ENCODE results near the gene CD209.
"Not testable (repeated sequence)": the region's sequence is repeated elsewhere in the genome, so short reads cannot be mapped to it uniquely, and the experiment has no call there.

CD209 gene, protein sequence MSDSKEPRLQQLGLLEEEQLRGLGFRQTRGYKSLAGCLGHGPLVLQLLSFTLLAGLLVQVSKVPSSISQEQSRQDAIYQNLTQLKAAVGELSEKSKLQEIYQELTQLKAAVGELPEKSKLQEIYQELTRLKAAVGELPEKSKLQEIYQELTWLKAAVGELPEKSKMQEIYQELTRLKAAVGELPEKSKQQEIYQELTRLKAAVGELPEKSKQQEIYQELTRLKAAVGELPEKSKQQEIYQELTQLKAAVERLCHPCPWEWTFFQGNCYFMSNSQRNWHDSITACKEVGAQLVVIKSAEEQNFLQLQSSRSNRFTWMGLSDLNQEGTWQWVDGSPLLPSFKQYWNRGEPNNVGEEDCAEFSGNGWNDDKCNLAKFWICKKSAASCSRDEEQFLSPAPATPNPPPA

DNA sequence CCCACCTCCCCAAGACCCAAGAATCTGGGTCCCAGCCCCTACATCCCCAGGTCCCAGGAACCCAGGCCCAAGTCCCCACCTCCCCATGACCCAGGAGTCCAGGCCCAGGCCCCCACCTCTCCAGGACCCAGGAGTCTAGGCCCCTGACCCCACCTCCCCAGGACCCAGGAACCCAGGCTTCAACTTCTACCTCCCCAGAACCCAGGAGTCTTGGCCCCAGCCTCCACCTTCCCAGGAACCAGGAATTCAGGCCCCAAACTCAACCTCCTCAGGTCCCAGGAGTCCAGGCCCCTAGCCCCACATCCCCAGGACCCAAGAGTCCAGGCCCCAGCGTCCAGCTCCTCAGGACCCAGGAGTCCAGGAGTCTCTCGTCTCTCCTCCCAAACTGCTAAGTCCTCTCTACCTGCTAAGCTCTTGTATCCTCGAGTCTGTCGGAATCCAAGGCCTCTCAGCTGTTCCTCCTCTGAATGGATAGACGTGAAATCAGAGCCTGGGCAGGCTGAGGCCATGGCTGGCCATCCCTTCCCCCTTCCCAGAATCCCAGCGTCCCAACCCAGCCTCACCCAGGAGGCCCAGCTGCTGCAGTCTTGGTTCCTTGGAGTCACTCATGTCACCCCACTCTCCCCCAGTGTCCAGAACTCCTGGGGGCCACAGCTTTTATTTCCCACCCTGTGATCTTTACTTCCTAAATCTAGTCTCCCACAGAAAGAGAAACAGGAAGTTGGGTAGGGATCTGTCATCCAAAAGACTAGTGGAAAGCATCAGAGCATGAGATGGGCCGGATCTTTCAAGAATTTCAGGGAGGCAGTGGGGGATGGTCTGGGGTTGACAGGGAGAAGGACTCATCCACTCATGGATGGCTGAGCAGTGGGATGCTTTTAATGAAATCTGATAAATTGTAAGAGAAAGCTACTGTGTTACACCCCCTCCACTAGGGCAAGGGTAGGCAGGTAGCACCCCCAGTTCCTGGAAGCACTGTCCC lies at the start of gene CD209:
Gene CD209 (minus strand): TSS at position 632 of the 982 bp plus-strand sequence. CDS start 23 bp downstream, at position 609.
- DNase-seq (ENCODE audit: low read depth in 1 of 2, low spot score in 1 of 2): no peak

DNA sequence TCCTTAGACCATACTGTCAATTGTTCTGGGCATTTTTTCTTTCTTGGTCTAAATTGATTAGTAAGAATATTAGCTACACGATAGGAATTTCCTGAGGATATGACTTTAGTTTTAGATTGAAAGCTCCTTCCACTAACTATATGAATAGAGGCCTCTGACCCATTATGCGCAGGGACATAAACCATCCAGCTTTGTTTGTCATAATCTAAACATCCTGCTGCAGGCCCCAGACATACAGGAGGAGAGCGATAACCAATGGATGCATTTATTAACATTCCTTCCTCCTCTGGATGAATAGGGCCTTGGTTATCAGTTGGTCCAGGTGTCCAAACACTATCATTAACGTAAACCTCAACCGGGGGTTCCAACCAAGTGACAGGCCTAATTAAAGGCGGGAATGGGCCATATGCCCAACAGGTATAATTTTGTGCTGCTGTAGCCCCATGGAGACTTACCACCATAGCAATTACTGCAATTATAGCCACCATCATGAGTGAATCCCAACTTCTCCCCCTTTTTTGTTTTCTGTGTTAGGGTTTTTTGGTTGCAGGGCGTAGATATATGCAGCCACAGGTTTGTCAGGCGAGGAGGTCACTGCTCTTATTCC lies 48.3 kb upstream of the CD209 start:
- no peak for DNase-seq (ENCODE audit: low read depth in 1 of 2, low spot score in 1 of 2)

DNA sequence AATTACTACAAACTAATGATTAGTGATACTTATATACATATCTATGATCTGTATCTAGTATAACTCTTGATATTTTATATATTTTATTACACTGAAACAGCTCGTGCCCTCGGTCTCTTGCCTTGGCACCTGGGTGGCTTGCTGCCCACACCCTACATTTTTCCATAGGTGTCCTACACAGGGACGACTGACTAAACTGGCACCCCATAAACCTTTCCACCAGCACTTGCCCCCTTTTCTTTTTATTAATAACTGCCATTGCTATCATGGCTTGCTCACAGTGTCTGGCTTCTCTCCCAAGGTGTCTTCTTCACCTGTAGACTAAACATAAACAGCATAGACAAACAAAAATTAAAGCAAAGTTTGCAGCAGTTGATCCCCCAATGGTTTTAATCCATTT lies 46.2 kb upstream of the CD209 start:
- DNase-seq (ENCODE audit: low read depth in 1 of 2, low spot score in 1 of 2): no peak

DNA sequence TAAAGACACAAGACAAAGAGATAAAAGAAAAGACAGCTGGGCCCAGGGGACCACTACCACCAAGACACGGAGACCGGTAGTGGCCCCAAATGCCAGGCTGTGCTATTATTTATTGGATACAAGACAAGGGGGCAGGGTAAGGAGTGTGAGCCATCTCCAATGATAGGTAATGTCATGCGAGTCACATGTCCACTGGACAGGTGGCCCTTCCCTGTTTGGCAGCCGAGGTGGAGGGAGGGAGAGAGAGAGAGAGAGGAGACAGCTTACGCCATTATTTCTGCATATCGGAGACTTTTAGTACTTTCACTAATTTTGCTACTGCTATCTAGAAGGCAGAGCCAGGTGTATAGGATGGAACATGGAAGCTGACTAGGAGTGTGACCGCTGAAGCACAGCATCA lies 45.4 kb upstream of the CD209 start:
- not testable (repeated sequence) for DNase-seq (ENCODE audit: low read depth in 1 of 2, low spot score in 1 of 2)

DNA sequence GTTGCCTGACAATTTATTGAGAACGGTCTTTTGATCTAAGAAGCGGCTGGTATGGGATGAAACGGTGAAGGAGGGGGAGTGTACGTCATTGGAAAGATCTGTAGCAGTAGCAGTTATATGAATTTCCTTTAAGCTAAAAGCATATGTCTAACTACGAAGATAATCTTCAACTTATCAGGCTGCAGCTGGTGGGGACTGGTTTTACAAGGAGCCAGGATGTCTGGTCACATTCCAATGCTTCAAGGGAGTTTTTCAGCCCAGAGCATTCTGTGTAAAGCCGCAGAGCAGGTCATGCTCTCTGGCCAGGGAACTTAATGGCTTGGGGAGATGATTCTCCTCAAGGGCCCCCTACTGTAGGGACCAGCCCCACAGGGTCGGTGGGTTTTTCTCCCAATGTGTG lies 44.9 kb upstream of the CD209 start:
- DNase-seq (ENCODE audit: low read depth in 1 of 2, low spot score in 1 of 2): no peak

DNA sequence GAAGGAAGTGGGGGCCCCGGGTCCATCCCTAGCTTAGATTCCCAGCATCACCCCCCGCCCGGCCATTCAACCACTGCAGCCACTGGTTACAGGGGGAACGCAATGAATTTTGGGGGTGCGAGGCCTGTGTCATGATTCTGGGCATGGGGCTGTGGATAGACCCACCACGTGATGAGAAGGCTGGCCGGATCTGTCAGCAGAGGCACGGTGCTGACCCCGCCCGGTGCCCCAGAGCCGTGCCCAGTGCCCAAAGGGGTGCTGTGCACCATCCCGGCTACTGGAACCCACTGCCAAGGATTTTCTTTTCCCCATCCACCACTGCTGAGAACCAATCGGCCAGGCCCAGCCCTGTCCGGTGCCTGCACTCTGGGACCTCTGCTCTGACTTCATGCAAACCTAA lies 43.1 kb upstream of the CD209 start:
- DNase-seq (ENCODE audit: low read depth in 1 of 2, low spot score in 1 of 2): no peak

DNA sequence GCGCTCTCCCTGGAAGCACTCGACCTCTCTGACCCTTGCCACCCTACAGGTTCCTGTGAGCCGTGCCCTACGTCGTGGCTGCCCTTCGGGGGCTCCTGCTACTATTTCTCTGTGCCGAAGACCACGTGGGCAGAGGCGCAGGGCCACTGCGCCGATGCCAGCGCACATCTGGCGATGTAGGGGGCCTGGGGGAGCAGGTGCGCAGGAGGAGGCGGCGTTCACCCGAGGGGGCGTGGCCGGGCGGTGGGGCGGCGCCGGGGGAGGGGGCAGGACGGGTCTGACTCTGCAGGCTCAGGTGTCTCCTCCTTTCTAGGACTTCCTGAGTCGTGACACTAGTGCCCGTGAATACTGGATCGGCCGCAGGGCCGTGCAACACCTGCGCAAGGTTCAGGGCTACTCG lies 42.1 kb upstream of the CD209 start:
- DNase-seq (ENCODE audit: low read depth in 1 of 2, low spot score in 1 of 2): peak in 1 of 2 donors; percentile 30

DNA sequence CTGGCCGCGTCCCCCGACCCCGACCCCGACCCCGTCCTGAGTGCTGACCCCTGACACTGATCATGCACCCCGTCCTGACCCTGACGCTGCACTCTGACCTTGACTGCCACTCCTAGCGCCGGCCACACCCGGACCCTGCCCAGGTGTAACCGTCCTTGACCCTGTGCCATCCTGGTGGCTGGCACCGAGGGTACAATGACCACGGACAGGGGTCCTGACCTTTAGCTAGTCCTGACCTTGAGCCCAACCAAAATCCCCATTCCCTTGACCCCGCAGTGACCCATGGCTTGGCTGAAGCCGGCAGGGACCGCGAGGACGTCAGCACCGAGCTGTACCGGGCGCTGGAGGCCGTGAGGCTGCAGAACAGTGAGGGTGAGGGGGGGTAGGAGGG lies 41.6 kb upstream of the CD209 start:
- DNase-seq (ENCODE audit: low read depth in 1 of 2, low spot score in 1 of 2): no peak

DNA sequence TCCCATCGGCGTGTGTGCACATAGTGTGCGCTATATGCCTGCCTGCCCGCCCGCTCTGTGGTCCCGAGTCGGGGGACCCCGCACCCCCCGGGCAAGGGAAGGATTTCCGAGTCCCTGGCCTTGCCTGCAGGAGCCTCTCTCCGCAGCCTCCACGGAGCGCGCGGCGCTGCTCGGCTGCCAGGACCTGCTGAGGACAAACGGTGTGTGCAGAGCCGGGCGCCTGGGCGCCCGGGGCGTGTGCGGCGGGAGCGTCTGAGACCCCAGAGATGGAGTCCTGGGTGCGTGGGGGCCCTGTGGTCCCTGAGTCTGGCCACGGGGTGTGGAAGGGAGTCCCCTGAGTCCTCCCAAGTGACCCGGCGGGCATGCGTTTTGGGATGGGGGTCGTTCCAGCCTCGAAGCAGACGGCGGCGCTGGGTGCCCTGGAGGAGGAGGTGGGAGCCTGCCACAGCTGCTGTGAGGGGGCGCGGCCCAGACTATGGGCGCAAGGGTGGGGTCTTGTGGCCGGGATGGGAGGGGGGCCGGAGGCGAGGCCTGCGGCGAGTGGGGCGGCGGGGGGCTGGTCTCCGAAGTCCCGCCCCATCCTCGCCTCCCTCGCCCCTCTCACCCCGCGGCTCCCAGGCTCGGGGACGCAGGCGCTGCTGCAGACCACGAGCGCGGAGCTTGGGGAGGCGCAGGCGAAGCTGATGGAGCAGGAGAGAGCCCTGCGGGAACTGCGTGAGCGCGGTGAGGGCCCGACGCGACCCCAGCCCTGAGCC lies 41.0 kb upstream of the CD209 start:
- no peak for DNase-seq (ENCODE audit: low read depth in 1 of 2, low spot score in 1 of 2)

DNA sequence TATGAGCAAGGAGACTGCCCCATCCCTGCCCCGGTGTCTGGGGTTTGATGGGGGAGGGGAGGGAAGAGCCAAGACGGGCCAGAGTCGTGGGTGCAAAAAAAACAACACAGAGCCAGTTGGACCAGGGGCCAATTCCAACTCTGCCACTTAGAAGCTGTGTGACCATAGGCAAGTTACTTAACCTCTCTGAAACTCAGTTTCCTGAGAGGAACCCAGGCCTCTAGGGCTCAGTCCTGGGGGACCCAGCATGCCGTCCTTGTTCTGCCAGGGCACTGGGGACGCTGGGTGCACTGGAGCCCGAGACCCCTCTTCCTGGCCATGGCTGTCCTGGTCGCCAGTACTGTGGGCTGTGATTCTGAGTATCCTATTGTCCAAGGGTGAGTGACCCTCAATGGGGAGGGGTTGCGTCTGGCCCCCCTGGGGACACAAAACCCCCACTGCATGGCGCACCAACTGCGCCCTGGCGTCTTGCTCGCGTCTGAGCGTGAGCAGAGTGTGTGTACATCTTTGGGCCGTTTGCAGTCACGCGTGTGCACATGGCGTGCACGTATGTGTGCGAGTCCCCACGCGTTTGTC lies 40.4 kb upstream of the CD209 start:
- no peak for DNase-seq (ENCODE audit: low read depth in 1 of 2, low spot score in 1 of 2)

DNA sequence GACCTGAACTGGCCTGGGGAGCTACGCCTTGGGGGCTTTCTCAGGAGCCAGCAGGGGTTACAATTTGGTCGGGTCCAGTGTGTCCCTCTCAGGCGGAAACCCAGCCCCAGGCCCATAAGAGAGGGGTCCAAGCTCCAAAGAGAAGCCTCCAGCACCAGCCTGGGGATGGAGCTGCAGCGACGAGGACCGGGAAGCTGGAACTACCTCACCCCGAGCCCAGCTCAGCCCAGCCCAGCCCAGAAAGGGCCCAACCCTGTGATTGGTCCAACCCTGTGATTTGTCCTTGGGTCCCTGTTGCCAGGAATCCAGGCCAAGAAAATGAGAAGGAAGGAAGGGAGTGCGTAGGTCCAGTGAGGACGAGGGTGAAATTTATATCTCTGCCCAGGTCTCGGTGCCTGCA lies 39.8 kb upstream of the CD209 start:
- DNase-seq (ENCODE audit: low read depth in 1 of 2, low spot score in 1 of 2): no peak

DNA sequence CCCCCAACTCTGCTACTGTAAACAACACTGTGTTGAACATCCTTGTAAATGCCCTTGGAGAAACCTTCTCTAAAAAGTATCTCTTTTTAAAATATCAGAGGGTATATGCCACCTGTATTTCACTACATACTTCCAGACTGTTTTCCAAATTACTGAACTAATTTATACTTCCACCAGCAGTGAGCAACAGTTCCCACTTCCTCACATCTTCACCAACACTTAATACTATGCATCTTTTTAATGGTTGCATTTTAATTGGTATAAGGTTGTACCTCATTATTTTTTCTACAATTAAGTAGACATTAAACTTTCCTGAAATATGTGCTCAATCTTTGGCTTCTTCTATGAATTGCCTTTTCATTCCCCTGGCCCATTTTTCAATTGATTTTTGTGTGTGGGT lies 37.5 kb upstream of the CD209 start:
- no peak for DNase-seq (ENCODE audit: low read depth in 1 of 2, low spot score in 1 of 2)

DNA sequence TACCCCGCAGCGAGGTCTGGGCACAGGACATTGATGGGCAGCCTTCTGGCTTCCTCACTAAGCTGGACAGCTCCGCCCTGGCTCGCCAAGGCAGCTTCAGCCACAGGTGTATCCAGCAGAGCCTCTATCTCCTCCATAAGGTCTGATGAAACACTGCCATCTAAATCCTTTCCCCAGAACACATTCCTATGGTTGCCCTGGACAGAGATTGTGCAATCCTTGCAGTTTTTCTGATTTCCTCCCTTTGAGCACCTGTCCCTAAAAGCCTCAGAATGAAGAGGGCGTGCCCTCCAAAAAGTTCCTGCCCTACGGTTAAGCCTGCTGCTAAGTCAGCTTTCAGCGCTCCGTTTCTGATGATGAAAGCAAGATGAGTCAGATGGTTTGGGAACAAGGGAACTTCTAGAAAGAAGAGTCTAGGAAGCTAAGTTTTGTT lies 36.7 kb upstream of the CD209 start:
- DNase-seq (ENCODE audit: low read depth in 1 of 2, low spot score in 1 of 2): no peak

DNA sequence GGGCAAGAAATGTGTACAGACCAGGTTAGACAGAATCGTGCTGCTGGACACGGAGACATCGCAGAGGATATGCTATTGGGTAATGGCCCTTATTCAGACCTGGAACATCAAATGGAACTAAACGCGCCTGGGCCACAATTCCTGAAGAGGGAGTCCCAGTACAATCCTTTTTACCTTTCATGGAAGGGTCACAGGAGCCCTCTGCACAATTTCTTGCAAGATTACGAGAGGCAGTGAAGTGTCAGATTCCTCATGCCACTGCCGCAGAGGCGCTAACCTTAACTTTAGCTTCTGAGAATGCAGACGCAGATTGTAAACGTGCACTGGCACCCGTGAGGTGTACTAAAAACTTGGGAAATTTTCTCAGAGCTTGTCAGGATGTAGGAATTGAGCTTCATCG lies 33.8 kb upstream of the CD209 start:
- DNase-seq (ENCODE audit: low read depth in 1 of 2, low spot score in 1 of 2): no peak

DNA sequence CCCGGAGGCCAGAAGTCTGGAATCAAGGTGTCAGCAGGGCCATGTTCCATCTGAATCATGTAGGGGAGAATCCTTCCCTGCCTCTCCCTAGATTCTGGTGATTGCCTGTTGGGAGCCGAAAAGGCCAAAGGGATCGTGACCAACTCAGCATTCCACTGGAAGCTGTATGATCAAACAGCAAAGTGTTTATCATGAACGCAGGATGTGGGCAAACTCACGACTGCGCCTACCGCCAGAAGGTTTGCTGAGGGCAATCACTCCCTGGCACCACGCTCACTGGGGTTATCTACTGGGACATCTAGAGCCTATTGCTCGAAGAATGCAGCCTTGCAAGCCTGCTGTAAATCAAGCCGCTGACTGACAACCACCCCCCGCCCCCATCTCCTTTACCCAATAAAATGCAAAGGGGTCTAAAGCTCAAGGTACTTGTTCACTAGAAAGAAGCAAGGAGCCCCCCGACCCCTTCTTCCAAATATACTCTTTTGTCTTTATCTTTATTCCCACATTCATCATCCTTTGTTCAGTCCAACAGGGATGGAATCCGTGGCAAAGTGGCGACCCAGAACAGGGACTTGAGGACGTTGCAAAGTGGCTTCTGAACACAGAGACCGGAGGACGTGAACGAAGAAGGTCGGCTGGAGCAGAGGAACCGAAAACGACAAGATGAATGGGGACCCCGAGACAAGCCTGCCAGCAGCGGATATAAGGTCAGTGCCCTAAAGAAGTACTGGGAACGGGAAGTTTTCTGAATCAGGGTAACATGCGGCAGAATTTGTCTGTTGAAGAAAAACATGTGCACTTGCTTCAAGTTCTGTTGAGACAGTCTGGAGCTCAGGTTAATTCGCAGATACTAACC lies 32.5 kb upstream of the CD209 start:
- no peak for DNase-seq (ENCODE audit: low read depth in 1 of 2, low spot score in 1 of 2)

DNA sequence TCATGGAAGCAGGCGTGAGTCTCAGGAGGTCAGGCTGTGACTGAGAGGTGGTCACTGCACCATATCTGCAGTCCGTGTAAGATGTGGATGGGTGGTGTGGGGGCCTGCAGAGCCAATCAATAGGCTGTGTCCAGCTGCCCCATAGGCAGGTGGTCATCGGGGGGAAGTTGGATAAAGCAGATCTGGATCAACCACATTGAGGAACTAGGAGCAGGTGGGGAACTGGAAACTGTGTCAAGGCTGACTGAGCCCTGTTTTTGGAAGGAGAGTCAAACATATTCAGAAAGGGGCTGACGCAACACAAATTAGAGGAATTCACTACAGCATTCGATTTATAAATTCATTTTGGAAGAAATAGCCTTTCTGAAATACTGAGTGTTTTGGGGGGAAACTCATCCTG lies 30.7 kb upstream of the CD209 start:
- no peak for DNase-seq (ENCODE audit: low read depth in 1 of 2, low spot score in 1 of 2)

DNA sequence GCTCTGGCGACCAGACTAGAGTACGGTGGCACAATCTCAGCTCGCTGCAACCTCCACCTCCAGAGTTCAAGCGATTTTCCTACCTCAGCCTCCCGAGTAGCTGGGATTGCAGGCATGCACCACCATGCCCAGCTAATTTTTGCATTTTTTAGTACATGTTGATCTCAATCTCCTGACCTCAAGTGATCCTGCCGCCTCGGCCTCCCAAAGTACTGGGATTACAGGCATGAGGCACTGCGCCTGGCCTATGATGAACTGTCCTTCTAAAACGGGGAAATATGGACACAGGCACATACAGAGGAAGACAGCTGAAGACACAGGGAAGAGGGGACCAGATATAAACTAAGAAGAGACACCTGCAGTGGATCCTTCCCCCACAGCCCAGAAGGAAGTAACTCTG lies 28.4 kb upstream of the CD209 start:
- no peak for DNase-seq (ENCODE audit: low read depth in 1 of 2, low spot score in 1 of 2)

DNA sequence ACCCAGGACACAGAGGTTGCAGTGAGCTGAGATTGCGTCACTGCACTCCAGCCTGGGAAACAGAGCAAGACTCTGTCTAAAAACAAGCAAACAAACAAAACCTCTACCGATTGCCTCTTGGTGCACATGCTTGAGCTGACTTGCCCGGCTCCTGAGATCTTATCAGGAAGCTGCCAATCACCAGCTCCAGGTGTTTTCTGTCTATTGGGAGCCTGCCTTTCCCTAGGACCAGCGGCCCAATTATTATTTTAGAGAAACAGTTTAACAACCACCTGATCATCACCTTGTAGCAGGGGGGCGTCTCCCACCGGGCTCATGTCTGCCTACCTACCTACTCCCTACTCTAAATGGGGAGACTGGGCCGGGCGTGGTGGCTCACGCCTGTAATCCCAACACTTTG lies 26.5 kb upstream of the CD209 start:
- DNase-seq (ENCODE audit: low read depth in 1 of 2, low spot score in 1 of 2): no peak

DNA sequence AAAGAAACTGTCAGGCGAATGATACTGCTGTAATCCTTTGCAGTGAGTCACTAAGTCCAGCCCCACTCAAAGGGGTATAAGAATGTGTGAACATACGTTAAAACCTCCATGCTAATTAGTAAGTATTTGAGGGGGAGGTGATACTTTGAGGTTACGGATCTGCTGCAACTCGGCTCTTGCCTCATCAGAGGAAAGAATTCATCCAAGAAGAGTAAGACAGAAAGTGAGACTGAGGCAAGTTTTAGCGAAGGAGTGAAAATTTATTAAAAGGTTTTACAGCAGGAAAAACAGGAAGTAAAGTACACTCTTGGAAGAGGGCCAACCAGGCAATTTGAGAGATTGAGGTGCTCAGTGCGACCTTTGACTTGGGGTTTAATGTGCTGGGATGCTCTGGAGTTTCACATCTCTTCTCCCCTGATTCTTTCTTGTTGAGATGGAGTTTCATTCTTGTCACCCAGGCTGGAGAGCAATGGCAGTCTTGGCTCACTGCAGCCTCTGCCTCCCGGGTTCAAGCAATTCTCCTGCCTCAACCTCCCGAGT lies 25.5 kb upstream of the CD209 start:
- DNase-seq (ENCODE audit: low read depth in 1 of 2, low spot score in 1 of 2): no peak
